NCI-H510A treated with DMSO at 0.1 percent for 48 hours (cell line): ENCODE data around the gene MTA1.
A peak's percentile ranks its signal among the peaks of the same experiment; 100 is the strongest.

Experiments
- DNase-seq: peaks from one replicate; lab custom pipeline; 2025; lab: John Stamatoyannopoulos, UW

Gene MTA1

GRCh38 chr14:105387530-105387922 lies 32.1 kb upstream of the MTA1 start:
- no peak for DNase-seq

DNA sequence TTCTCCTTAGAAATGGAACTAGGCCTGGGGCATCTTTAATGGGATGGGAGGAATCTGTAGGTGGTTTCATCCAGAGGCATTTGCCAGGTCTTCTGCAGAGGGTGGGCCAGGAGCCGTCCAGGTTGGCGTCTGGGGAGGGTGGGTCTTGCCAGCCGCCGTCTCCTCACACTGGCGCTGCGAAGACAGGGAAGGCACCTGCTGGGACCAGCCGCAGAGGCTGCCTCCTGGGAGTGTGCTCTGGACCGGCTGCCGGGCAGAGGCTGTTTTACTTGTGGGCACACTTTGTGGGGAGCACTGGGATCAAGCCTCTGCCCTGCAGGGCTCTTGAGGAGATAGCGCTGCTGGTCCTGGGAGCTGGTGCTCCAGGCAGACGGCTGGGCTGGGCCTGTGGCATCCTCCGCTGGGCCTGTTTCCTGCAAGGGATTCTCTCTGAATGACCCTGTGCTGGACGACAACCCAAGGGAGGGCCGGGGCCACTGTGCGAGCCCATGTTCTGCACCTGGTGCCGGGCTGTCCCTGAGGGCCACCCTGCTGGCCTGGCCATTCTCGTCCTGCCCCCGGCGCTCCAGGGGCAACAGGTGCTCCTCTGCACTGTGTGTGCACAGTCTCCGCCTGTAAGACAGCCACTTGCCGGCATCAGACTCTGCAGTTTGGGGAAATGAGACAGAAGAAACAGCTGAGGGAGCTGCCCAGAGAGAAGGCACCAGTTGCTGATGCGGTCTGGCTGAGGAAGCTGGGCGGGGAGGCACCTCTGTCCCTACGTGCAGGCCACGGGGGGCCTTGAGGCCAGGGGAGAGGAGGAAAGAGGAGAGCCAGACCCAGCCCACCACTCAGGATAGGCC lies 31.3 kb upstream of the MTA1 start:
- DNase-seq = no peak

GRCh38 chr14:105388976-105389375 lies 30.7 kb upstream of the MTA1 start:
- DNase-seq = no peak

DNA sequence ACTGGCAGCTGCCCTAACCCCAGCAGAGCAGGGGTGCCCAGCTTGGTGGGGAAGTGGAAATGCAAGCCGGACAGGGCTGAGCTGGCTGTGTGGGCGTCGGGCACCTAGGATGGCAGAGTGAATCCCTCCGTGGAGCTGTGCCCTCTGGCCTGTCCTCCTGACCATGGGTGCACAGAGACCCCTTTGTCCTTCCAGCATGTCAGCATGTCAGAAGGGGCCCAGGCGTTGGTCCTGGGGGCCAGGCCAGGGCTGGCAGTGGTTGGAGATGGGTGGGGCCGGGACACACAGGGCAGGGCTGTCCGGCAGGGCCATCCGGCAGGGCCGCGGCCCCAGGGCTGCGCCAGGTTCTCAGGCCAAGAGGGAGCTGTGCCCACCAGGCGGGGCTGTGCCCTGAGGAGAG lies 30.1 kb upstream of the MTA1 start:
- DNase-seq = no peak

DNA sequence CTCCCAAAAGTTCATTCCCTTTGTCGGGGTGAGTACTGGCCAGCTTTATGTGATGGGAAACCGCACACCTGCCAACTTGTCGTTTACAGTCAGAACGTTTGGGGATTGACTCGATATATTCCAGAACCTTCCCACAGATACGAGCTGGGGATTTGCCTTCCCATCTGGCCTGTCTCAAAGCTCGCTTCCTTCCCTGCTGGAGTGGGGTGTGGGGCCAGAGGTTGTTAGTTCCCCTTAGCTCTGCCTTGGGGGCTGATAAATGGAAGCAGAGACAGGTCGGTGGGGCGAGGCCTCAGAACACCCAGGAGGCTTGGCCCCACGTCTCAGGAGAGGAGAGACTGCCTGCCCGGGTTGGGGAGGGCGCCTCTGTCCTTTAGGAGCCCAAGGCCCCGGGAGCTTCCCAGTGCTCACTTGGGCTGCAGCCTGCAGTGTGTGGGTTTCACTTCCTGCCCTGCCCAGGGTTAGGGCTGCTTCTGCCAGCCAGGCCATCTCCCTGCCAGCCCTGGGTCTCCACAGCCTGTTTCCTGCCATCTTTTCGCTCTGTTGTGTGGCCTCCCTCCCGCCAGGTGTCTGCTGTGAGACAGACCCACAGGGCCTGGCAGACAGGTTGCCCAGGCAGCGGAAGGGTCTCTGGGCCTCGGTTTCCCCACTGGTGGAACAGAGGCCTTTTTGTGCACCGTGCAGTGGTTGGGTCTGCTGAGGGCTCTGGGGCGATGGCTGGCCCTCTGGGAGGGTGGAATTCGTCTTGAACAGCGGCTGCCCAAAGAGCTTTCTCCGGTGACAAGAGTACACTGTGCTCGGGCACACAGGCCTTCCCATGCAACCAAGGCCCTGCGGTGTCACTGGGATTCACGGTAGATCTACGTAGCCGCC lies 29.4 kb upstream of the MTA1 start:
- DNase-seq = no peak

- DNase-seq = no peak
These were observed 28.7 kb upstream of the MTA1 start for GRCh38 chr14:105390849-105391500.

- DNase-seq = no peak
These were observed 28.1 kb upstream of the MTA1 start for GRCh38 chr14:105391541-105391940.

GRCh38 chr14:105392131-105393090 lies 27.2 kb upstream of the MTA1 start:
- DNase-seq = no peak

DNA sequence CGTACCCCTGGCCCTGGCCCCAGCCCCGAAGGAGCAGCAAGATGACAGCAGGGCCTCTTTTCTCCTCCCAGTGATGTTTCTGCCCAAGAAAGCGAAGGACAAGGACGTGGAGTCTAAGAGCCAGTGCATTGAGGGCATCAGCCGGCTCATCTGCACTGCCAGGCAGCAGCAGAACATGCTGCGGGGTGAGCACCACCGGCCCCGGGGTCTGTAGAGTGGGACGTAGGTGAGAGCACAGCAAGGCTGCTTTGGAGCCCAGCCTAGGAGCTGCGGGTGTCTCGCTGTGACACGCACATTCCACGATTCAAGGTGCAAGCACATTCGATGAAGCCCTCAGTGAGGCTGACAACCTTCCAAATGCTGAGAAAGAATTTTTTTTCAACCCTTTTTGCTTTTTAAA lies 26.5 kb upstream of the MTA1 start:
- DNase-seq = no peak

DNA sequence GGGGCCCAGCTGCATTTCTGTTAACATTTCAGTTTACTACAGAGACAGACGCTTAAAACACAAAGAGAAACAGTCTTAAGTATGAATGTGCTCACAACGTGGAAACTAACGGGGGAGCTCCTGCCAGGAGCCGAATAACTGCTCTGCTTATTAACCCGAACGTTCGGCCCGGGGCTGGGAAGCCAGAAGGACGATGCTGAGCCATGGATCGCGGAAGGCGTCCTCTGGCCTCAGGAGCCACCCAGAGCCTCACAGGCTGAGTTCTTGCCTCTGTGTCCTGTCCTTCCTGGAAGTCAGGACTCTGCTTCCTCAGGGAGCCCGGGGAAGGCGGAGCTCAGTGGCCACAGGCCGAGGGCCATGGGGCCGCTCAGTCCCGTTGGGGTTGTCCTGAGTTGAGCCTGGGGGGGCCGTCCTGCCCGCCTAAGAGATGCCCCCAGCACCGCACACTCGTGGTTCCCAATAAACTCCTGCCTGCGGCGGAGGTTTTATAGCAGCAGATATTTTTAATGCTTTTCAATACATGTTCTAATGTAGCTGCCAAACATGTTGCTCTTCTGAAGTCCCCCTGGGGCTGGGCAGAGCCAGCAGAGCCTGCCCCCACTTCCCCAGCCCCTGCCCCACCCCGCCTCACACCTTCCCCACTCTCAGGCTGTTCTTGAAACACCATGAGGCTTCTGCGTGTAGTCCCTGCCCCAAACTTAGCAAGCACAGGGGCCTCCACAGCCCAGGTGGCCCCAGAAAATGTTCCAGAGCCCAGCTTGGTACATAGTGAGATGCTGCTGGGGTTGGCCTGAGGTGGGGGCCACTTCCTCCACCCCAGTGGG lies 24.7 kb upstream of the MTA1 start:
- DNase-seq = no peak

- no peak for DNase-seq
These were observed 24.1 kb upstream of the MTA1 start for GRCh38 chr14:105395538-105395854.

DNA sequence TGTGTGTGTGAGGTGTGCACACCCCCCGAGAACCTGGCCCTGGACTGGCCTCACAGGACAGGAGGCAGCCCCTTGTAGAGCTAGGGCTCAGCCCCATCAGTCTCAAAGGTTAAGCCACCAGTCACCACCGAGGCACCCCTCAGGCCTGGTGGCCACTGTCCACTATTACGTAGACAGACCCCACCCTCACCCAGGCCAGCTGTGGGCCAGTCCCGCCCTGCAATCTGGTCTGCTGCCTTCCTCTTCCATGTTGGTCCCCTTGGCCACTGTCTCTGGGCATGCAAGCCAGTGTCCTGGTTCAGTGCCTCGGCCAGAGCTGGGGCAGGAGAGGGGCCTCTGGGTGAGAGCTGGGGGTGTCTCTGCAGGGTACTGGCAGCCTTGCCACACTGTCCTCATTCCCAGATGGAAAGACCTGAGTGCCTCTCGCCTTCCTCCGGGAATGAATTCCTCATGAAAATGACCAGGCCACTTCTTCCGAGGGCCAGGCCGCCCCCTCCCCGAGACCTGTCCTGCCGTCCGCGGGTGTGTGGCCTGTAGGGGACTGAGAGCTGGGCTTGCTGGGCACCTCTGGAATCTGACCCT lies 22.2 kb upstream of the MTA1 start:
- no peak for DNase-seq

DNA sequence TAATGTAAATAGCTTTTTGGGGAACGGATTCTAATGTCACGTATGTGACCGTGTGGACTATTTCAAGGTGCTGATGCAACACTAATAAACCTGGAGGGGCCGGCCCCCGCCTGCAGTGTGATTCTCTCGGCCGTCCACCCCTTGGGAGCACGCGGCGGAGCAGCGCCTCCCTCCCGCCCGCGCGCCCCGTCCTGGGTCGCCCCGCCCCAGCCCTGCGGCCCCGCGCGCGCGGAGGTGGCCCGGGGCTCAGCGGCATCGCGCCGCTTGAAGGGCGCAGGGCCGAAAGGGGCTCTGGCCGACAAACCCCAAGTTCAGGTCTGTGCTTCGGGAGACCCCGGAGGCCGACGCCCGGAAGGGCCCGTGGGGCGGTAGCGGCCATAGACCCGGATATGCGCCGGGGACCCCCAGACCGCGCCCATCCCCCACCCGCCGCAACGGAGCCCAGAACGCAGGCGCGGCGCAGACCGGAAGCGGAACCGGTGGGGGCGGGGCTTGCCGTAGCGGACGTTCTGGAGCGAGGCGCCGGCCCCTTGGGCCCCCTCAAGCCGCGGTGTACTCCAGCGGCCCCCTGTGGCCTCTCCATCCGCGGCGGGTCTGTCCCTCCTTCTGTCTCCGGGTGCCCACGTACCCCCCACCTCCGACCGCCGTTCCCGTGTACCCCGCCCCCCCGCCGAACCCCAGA lies 21.4 kb upstream of the MTA1 start, which contains the start of gene TEX22:
Gene TEX22 (plus strand): TSS at position 495 of the 682 bp plus-strand sequence. CDS start 803 bp downstream, outside the sequence.
- DNase-seq = peak; percentile 61

- DNase-seq = no peak
These were observed 20.7 kb upstream of the MTA1 start for GRCh38 chr14:105398726-105399465.

GRCh38 chr14:105399466-105399775 lies 20.2 kb upstream of the MTA1 start:
- no peak for DNase-seq

DNA sequence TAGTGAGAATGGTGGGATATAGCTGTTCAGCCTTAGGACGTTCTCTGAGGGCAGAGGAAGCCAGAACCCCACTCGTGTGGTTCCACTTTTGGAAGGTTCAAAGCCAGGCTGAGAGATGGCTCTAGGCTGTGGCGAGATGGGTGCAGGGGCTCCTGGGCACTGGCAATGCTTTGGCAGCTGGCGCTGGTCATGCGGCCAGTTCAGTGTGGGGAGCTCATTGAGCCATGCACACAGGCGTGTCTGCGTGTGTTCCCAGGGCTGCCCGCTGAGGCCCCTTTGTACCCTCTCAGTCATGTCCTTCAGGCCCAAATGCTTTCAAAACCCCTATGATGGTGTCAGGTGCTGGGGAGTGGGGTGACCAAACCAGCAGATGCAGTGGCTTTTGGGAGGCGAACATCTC lies 19.6 kb upstream of the MTA1 start:
- no peak for DNase-seq

GRCh38 chr14:105401699-105402098 lies 17.9 kb upstream of the MTA1 start:
- no peak for DNase-seq

DNA sequence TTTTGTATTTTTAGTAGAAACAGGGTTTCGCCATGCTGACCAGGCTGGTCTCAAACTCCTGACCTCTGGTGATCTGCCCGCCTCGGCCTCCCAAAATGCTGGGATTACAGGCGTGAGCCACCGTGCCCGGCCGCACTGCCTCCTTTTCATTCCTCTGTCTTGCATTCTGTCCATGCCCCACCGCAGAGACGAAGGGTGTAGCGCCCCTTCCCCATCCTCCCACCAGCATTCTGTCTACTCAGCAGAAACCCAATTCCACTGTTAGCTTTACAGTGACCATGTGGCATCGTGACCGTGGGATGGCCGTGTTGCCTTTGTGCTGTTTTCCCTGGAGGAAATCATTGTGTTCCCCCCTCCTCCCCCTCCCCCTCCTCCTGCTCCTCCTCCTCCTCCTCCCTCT lies 11.0 kb upstream of the MTA1 start:
- DNase-seq = no peak

DNA sequence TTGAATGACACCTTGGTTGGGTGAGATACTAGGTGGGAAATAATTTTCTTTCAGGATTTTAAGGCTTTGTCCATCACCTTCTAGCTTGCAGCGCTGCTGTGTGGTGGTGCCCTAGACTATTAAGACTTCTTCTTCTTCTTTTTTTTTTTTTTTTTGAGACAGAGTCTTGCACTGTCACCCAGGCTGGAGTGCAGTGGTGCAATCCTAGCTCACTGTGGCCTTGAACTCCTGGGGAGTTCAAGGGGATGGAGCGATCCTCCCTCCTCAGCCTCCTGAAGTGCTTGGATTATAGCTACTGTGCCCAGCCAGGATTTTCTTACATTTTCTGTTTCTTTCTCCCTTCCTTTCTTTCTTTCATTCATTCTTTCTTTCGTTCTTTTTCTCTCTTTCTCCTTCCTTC lies 10.3 kb upstream of the MTA1 start:
- no peak for DNase-seq
